A673 (cell line): ENCODE data around the gene NEO1. TPM values are rescaled to one million over a fixed set of nuclear protein-coding genes. Genes with fewer than 3 reads are reported as not detected.

ENCODE experiments used
- BruUV-seq: library from RNA; stranded (reverse); fragments of 400-500 nt; replicated peaks from 2 replicates; lab custom pipeline; 2021; lab: Mats Ljungman, UMichigan
- CTCF ChIA-PET: fragments of 300-600 bp; sonication (Branson Sonifier 250); formaldehyde crosslinking; loops from one replicate; lab custom pipeline; 2022; ENCODE audit warnings: antibody characterized with exemption; lab: Charles Lee
- POLR2A ChIA-PET: fragments of 300-600 bp; sonication (Branson Sonifier 250); formaldehyde crosslinking; loops from one replicate; lab custom pipeline; 2022; ENCODE audit warnings: antibody characterized with exemption; ENCODE audit not compliant: low non-redundant PET; lab: Charles Lee
- DNase-seq: peaks from one replicate; pipeline ENCODE4 v3.0.0-alpha.2; 2015; ENCODE audit warnings: low spot score
- H3K27ac ChIP-seq: fragments of 200-600 bp; sonication (generic); 2 replicates; pipeline ENCODE4 v1.5.1; 2016; ENCODE audit warnings: mixed run types, low read depth, mild to moderate bottlenecking, mixed read lengths, antibody characterized with exemption, low read length; ENCODE audit not compliant: poor library complexity, severe bottlenecking
- H3K27me3 ChIP-seq: fragments of 200-600 bp; sonication (generic); replicated peaks from 2 replicates; pipeline ENCODE4 v1.6.1; 2017; ENCODE audit warnings: mixed run types, low read depth, mild to moderate bottlenecking, mixed read lengths, antibody characterized with exemption, low read length; ENCODE audit not compliant: insufficient read depth, poor library complexity
- H3K36me3 ChIP-seq: fragments of 200-600 bp; sonication (generic); 2 replicates; pipeline ENCODE4 v1.6.1; 2016; ENCODE audit warnings: mixed run types, mild to moderate bottlenecking, mixed read lengths, antibody characterized with exemption, low read length; ENCODE audit not compliant: insufficient read depth, poor library complexity, severe bottlenecking
- H3K4me1 ChIP-seq: fragments of 200-600 bp; sonication (generic); 2 replicates; pipeline ENCODE4 v1.6.1; 2017; ENCODE audit warnings: mixed run types, mild to moderate bottlenecking, mixed read lengths, antibody characterized with exemption, low read length; ENCODE audit not compliant: insufficient read depth, poor library complexity, severe bottlenecking
- H3K4me3 ChIP-seq: fragments of 200-600 bp; sonication (generic); 2 replicates; pipeline ENCODE4 v1.5.1; 2016; ENCODE audit warnings: low read depth, mixed run types, mild to moderate bottlenecking, mixed read lengths, low read length; ENCODE audit not compliant: poor library complexity, severe bottlenecking
- H3K9me3 ChIP-seq: fragments of 200-600 bp; sonication (generic); 2 replicates; pipeline ENCODE4 v1.6.1; 2016; ENCODE audit warnings: mixed run types, low read depth, mild to moderate bottlenecking, mixed read lengths, antibody characterized with exemption, low read length; ENCODE audit not compliant: poor library complexity, severe bottlenecking
- EZH2 ChIP-seq: fragments of 200-600 bp; sonication (generic); IDR thresholded peaks from 2 replicates; pipeline ENCODE4 v1.6.1; 2017; ENCODE audit warnings: borderline replicate concordance, low read depth, mild to moderate bottlenecking, mixed read lengths, antibody characterized with exemption, low read length; ENCODE audit not compliant: poor library complexity, severe bottlenecking
- intact Hi-C: fragments of 100-400 bp; cut with micrococcal nuclease; formaldehyde crosslinking; loops from one replicate; pipeline ENCODE4 v1.10.0; 2022; ENCODE audit not compliant: unreplicated experiment
- total RNA-seq: library from RNA; stranded (reverse); gene quantifications from 2 replicates; pipeline ENCODE4 v1.2.3, GENCODE V29; 2021
- TF ChIP-seq, protein P1 (sequence below): fragments of 300-800, 200-600 bp; sonication (generic); conservative IDR thresholded peaks from 2 replicates; pipeline ENCODE4 v1.5.1; 2017; ENCODE audit warnings: low read depth, mild to moderate bottlenecking, antibody characterized with exemption, low read length, moderate library complexity, mixed read lengths

The NEO1 gene
- total RNA-seq, 1 experiment from 2014 or later = 72.6 TPM

DNA sequence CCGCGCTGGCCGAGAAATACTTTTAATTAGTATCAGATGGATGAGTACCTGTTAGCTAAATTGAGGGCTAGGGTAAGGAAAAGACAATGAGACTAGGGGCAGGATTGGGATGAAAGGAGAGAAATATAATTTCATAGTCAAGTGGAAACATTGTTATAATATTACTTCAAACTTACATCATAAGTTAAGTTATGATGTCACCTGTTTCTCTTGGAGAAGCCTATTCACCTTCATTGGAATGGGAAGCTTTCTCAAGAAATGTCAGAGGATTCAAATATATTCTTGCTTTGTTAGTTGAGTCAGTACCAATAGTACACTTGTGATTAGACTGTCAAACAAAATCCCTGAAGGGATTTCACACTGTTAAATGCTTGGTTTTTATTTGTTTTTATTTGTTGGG lies 116.2 kb downstream of the NEO1 start:
- Histone ChIP-seq H3K36me3 (no peaks in the 10 kb centered on the region), H3K4me1 (peaks cover 4% of the 10 kb centered on the region), H3K27me3 (no peaks in the 10 kb centered on the region), H3K9me3 (no peaks in the 10 kb centered on the region), H3K27ac (no peak overlapping the region), H3K4me3 (no peak overlapping the region)
- intact Hi-C loops = no loop called here
- ChIA-PET CTCF (no interaction called here), POLR2A (no interaction called here)
- TF ChIP-seq EZH2 = no peak
- TF ChIP-seq, protein P1, sequence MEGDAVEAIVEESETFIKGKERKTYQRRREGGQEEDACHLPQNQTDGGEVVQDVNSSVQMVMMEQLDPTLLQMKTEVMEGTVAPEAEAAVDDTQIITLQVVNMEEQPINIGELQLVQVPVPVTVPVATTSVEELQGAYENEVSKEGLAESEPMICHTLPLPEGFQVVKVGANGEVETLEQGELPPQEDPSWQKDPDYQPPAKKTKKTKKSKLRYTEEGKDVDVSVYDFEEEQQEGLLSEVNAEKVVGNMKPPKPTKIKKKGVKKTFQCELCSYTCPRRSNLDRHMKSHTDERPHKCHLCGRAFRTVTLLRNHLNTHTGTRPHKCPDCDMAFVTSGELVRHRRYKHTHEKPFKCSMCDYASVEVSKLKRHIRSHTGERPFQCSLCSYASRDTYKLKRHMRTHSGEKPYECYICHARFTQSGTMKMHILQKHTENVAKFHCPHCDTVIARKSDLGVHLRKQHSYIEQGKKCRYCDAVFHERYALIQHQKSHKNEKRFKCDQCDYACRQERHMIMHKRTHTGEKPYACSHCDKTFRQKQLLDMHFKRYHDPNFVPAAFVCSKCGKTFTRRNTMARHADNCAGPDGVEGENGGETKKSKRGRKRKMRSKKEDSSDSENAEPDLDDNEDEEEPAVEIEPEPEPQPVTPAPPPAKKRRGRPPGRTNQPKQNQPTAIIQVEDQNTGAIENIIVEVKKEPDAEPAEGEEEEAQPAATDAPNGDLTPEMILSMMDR = no peak
- BruUV-seq = no TSS peak
- no peak for DNase-seq

DNA sequence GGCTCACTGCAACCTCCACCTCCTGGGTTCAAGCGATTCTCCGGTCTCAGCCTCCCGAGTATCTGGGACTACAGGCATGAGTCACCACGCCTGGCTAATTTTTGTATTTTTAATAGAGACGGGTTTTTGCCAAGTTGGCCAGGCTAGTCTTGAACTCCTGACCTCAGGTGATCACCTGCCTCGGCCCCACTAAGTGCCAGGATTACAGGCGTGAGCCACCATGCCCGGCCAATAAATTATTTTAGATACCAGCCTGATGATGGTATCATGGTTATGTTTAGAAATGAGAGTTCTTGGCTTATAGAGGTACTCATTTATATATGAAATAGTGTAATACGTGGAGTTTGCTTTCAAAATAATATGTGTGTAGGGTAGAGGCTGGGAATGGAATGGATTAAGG lies 119.4 kb downstream of the NEO1 start:
- no TSS peak for BruUV-seq

DNA sequence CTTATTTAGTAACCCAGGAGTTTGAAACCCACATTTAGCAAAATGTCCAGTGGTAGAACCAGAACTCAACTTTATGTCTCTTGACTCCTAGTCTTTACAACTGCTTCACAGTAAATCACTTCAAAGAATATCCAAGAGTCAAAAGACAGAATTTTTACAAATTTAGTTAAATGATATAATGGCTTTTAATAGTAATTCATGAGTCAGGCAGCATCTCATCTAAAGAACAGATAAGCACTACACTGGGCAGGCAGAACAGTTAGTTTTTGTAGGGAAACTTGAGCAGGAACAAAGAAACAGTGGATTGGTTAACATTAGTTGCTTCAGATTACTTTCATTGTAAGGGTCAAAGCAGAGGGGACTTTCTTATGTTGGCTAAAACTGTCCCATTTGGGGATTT lies 120.2 kb downstream of the NEO1 start:
- TF ChIP-seq, protein P1 = no peak
- TF ChIP-seq EZH2 = no peak
- ChIA-PET POLR2A (no interaction called here), CTCF (no interaction called here)
- intact Hi-C loops = no loop called here
- Histone ChIP-seq H3K4me1 (peaks cover 11% of the 10 kb centered on the region), H3K36me3 (no peaks in the 10 kb centered on the region), H3K27me3 (no peaks in the 10 kb centered on the region), H3K27ac (no peak overlapping the region), H3K9me3 (no peaks in the 10 kb centered on the region), H3K4me3 (no peak overlapping the region)
- DNase-seq = no peak
- BruUV-seq = no TSS peak

More for the DNA sequence above, 119.4 kb downstream of the NEO1 start:
- ChIA-PET POLR2A (no interaction called here), CTCF (no interaction called here)
- Histone ChIP-seq H3K27ac (no peak overlapping the region), H3K36me3 (no peaks in the 10 kb centered on the region), H3K4me3 (no peak overlapping the region), H3K4me1 (peaks cover 11% of the 10 kb centered on the region), H3K27me3 (no peaks in the 10 kb centered on the region), H3K9me3 (no peaks in the 10 kb centered on the region)
- TF ChIP-seq, protein P1 = no peak
- TF ChIP-seq EZH2 = no peak
- intact Hi-C loops = no loop called here
- no peak for DNase-seq
